ENCODE results near the gene HMGN1.

The HMGN1 gene

GRCh38 chr21:39366563-39366962 lies 17.7 kb upstream of the HMGN1 start:
- DNase-seq = no peak

DNA sequence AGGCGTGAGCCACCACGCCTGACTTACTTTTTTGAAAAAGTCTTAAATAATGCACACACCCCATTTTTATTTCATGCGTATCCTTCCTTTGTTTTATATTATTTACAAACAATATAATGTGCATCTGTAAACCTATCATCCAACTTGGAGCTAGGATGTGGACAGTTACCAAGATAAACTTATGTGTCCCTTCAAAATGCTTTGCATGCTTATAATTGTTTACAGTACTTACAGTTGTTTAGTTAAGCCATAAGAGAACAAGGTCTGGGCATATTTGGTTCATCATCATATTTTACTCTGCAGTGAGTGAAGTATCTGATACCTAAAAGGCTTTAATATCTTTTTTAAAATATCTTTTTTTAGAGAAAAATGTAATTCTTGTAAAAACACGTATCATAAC lies 16.1 kb upstream of the HMGN1 start:
- DNase-seq = no peak

GRCh38 chr21:39363607-39364555 lies 15.0 kb upstream of the HMGN1 start:
- no peak for DNase-seq

- no peak for DNase-seq
Observed at GRCh38 chr21:39362733-39363132, 13.8 kb upstream of the HMGN1 start.

GRCh38 chr21:39359382-39359781 lies 10.5 kb upstream of the HMGN1 start:
- DNase-seq = no peak

- DNase-seq = no peak
Observed at GRCh38 chr21:39353295-39353694, 4.4 kb upstream of the HMGN1 start.

DNA sequence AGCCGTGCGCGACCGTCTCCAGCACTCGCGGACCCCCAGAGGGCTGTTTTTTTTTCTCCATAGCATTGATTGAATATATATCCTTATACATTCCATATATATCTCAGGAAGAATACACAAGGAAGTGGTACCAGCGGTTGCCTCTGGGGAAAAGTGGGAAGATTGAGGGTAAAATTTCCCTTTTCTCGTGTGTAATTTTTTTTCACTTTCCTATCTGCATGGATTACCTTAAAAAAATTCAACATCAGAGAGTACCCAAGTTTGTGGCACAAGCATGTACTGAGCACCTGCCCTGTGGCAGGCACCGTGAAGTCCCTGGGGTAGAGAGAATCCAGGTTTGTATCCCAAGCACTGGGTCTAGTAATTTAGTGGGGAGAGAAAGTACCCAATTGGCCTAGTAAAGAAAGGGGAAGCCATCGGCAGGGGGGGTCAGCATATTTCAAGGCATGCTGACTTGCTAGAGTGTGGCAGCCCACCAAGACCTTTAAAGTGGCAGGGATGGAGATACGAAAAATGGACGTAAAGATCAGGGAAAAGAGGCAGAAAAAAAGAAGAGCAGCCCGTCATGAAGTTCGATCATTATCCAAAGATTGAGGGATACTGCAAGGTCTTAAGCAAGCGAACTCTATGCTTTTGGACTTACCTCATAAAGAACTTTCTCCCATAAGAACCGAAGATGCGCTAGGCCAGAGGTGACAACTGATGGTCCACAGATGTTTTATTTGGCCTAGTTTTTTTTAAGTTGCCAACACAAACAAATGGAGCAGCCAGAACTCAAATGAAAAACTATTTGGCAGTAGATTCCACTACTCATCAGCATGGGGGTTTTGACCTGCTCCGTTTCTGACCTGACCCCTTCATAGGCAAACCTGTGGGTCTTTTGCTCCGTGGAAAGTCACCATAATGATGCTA lies 1.5 kb upstream of the HMGN1 start:
- DNase-seq = no peak

- peak; percentile 99 for DNase-seq
Observed at GRCh38 chr21:39349211-39350093, 564 bp upstream of the HMGN1 start.

DNA sequence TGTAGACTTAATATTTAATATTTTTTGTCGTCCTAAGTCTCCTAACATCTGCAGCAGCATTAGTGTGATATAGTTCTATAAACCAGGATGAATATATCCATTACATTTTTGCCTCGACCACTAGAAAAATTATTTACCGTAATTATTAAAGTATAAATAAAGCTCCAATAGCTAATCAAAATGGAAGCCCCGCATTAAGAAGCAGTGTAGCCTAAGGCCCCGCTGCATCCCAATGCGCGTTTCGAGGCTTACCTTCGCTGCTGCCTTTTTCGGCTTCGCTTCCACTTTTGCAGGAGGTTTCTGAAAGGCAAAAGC lies 891 bp downstream of the HMGN1 start:
- no peak for DNase-seq

DNA sequence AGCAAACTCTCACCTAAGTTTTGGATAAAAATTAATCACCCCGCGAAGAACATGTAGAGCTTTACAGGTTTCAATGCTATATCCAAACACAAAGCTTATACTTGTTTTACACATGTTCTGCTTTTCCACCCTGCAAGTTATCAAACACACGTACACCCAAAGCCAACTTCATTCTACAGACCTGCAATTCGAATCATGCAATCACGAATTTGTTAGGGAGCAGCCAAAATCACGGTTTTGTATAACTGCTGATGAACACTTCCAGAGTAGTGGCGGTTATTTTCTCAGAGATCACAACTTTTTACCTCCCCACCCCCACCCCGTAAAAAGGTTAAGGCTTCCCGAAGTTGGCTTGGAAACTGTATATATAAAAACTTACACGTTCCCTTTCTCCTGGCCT lies 1.4 kb downstream of the HMGN1 start:
- no peak for DNase-seq

DNA sequence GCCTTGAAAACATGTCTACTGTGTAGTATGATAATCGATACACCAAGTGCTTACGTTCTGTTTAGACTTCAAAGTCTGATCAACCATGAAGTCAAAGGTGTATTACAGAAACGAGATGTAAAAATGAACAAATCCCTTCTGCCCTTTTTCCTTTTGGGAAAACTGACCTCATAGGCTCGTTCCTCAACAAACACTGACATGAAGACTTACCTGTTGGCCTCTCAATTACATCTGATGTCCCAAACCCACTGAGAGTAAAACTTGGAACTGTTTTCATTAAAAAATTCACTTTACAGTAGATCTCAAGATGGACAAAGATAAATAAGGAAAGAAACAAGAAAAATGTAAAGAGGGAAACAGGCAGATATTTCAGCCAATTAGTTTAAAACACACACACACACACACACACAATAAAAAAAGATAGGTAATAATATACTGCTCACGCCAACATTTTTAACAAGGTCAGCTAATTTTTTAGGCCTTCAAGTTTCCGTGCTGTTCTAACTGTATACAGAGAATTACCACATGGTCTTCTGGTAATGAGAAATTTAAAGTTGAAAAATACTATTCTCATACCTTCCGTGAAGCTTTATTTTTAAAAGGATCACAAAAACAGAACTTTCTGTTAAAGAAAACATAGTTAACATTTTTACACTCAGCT lies 2.1 kb downstream of the HMGN1 start:
- DNase-seq = no peak

DNA sequence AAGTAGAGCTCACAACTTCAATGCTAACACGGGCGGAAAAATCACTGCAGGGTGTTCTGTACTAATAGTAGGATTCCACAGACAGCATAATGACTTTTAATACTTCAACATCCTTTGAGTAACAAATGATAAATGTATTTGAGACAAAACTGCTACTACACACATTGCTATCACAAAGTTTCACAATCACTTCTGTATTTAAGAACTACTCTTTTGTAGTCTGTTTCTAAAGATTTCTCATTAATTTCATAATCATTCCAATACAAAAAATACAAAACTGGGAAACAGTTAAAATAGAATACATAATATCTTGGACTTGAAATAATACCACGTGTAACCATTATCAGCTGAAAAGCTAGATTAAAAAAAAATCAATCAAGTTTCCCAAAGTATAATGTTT lies 2.7 kb downstream of the HMGN1 start:
- DNase-seq = no peak

DNA sequence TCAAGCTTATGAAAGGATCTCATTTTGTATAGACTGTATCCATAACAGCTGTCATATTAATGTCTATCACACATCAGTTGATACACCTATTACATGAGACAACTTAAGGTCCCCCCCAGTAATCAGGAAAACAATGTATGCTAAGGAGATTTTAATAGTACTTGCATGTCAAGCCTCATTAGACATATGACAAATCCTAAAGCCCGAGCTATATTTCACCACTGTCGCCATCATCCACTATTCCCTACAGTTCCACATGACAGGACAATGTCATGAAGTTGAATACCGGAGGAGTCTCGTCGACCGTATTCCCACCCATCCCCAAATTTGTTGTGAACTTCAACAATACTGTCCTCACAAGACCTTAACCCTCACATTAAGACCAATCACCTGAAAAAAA lies 3.4 kb downstream of the HMGN1 start:
- DNase-seq = no peak

GRCh38 chr21:39344848-39345247 lies 4.0 kb downstream of the HMGN1 start:
- no peak for DNase-seq

DNA sequence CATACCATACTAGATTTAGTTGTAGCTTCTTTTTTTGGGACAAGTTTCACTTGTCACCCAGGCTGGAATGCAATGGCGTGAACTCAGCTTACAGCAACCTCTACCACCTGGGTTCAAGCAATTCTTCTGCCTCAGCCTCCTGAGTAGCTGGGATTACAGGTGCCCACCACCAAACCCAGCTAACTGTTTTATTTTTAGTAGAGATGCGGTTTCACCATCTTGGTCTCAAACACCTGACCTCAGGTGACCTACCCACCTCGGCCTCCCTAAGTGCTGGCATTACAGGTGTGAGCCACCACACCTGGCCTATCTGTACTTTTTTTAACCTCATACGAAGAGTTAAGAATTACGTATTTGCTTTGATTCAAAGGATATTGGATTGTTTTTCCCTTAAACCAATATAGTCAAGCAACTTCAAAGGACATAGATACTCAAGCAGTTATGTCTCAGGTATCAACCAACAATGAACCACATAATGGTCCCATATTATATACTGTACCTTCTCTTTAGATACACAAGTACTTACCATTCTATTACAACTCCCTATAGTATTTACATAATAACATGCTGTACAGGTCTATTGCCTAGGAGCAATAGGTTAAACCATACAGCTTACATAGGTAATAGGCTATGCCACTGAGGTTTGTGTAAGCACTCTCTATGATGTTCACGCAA lies 7.5 kb downstream of the HMGN1 start:
- no peak for DNase-seq

DNA sequence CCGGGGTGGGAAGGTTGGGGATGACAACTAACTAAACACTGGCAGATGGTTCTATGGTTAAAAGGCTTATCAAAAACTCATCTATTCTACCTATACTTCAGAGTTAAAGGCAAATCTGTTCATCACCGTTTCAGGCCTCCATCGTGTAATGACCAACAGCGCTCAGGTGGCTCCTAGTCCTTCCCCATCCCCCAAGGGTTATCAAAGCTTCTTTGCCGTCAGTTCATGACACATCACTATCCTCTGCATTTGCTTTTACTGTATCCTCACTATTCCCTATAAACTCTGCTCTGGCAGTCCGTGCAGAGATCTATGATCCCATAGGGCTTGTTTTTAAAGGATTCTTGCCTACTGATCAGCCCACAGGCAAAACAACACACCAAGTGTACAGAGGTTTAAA lies 8.2 kb downstream of the HMGN1 start:
- DNase-seq = no peak

- no peak for DNase-seq
Observed at GRCh38 chr21:39339231-39339630, 9.7 kb downstream of the HMGN1 start.

DNA sequence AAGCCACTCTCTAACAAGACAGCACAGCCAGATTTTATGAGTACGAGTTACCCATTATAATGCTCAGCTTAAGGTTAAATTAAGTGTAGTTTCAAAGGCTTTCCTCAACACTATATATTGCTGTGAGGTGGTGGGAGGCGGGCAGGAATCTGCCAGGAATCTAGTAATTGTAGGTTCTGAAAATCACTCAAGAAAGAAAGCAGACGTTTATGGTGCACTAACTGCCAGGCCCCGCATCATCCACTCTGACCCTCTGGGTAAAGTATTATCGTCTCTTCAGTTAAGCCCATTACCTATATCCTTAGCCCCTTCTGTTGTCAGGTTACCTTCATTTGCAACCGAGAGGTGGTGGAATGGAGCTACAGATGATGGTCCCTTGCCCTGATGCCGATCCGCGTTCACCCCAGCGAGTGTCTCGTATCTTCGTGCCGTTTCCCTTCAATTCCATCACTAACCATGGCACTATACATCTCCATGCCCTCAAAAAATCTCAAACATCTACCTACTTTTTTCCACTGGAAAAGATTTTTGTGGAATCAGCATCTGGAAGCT lies 12.4 kb downstream of the HMGN1 start:
- no peak for DNase-seq

DNA sequence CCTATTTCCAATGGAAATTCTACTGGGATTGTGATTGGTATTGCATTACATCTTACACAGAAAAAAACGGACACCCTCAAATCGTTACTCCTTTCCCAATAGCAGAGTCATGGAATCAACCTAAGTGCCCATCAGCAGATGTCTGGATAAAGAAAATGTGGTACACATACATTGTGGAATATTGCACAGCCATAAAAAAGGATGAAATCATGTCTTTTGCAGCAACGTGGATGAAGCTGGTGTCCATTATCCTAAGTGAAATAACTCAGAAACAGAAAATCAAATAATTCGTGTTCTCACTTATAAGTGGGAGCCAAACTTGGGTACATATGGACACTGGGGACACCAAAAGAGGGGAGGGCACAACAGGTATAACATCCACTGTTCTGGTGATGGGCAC lies 14.3 kb downstream of the HMGN1 start:
- no peak for DNase-seq

DNA sequence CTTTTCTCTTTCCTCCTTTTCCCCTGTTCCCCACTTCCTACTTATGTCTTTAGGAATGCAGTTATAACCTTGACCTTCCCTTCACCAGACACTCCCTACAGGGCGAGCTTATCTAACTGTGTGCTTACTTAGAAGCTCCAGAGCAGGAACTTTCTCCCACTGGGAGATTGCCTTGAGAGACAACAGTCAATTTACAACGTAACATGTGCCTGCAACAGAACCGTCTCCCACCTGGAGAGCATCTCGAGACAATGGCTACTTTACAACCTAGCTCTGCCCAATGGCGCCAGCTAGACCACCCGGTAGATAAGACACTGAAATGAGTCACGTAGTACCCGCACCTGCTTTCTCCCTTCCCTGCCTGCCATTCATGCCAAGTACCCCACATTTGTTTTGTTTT lies 16.7 kb downstream of the HMGN1 start:
- no peak for DNase-seq

- DNase-seq = no peak
Observed at GRCh38 chr21:39330001-39330400, 18.9 kb downstream of the HMGN1 start.

DNA sequence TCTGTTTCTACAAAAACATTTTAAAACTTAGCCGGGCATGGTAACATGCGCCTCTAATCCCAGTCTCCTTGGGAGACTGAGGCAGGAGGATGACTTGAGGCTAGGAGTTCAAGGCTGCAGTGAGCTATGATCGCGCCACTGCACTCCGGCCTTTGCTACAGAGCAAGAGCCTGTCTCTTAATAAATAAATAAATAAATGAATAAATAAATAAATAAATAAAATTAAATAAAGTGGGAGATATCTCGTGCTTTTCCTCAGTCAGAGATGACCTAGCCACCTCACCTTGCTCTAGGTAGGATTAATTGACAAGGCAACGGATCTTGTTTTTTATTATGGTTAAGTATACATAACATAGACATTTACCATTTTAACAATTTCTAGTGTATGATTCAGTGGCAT lies 21.2 kb downstream of the HMGN1 start:
- DNase-seq = no peak

Measured in activated CD4-positive, alpha-beta T cell treated with anti-CD3 and anti-CD28 coated beads for 48 hours (primary cell).